Measurements from ENCODE around the gene ATP8B3.

DNA sequence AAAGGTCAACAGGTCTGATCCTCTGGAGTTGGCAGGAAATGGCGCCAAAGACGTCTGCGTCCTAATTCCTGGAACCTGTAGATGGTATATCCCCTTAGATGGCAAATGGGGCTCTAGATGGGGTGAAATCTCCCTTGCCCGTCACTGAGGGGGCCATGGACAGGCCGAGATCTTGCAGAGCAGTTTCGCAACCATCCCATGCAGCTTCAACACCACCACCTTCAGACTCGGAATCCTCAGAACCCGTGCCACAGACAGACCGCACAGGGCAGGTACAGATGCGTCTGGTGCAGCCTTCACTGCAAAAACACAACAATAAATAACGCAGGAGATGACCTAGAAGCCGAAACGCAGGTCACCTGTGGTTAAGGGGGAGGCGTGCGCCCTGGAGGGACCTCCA lies 18.5 kb upstream of the ATP8B3 start:
- TF ChIP-seq, protein P1, sequence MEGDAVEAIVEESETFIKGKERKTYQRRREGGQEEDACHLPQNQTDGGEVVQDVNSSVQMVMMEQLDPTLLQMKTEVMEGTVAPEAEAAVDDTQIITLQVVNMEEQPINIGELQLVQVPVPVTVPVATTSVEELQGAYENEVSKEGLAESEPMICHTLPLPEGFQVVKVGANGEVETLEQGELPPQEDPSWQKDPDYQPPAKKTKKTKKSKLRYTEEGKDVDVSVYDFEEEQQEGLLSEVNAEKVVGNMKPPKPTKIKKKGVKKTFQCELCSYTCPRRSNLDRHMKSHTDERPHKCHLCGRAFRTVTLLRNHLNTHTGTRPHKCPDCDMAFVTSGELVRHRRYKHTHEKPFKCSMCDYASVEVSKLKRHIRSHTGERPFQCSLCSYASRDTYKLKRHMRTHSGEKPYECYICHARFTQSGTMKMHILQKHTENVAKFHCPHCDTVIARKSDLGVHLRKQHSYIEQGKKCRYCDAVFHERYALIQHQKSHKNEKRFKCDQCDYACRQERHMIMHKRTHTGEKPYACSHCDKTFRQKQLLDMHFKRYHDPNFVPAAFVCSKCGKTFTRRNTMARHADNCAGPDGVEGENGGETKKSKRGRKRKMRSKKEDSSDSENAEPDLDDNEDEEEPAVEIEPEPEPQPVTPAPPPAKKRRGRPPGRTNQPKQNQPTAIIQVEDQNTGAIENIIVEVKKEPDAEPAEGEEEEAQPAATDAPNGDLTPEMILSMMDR (IDR thresholded peaks at IDR 0.05; ENCODE audit: insufficient read depth, low read depth, low read length) = no peak
- no peak for TF ChIP-seq EZH2 (IDR thresholded peaks at IDR 0.05; ENCODE audit: insufficient read depth, low read length)
